Endothelial cell (in vitro differentiated cells): Measurements from ENCODE around the gene RAPGEF4. TPM values are rescaled to one million over a fixed set of nuclear protein-coding genes. Genes with fewer than 3 reads are reported as not detected.

Experiments used
- DNase-seq: peaks from one replicate; pipeline ENCODE4 v3.0.0; 2021; ENCODE audit warnings: low spot score
- H3K27ac Mint-ChIP-seq: one replicate; pipeline ENCODE4 v1.8.0; 2021; ENCODE audit warnings: mixed read lengths, inconsistent platforms; ENCODE audit not compliant: unreplicated experiment
- H3K27me3 Mint-ChIP-seq: one replicate; pipeline ENCODE4 v1.8.0; 2021; ENCODE audit warnings: mild to moderate bottlenecking, moderate library complexity, mixed read lengths, inconsistent platforms; ENCODE audit not compliant: unreplicated experiment
- H3K36me3 Mint-ChIP-seq: one replicate; pipeline ENCODE4 v1.8.0; 2021; ENCODE audit warnings: mild to moderate bottlenecking, low read depth, mixed read lengths, inconsistent platforms; ENCODE audit not compliant: unreplicated experiment
- H3K4me1 Mint-ChIP-seq: one replicate; pipeline ENCODE4 v1.8.0; 2021; ENCODE audit warnings: mild to moderate bottlenecking, mixed read lengths, inconsistent platforms; ENCODE audit not compliant: unreplicated experiment
- H3K4me3 Mint-ChIP-seq: one replicate; pipeline ENCODE4 v1.8.0; 2021; ENCODE audit warnings: mild to moderate bottlenecking, mixed read lengths, inconsistent platforms; ENCODE audit not compliant: unreplicated experiment
- H3K9me3 Mint-ChIP-seq: one replicate; pipeline ENCODE4 v1.8.0; 2021; ENCODE audit warnings: mixed read lengths, inconsistent platforms; ENCODE audit not compliant: unreplicated experiment
- CTCF ChIP-seq: fragments of 200-600 bp; sonication (generic); IDR thresholded peaks from one replicate; pipeline ENCODE4 v1.5.0; 2021; ENCODE audit warnings: antibody characterized with exemption; ENCODE audit not compliant: unreplicated experiment
- total RNA-seq: library from RNA; stranded (reverse); fragmentation: NEBNext Ultra II Directional; extraction: Animal tissue kit (Norgen Biotek cat#: 25700); gene quantifications from one replicate; pipeline ENCODE4 v1.2.1, GENCODE V29; 2021; ENCODE audit not compliant: unreplicated experiment

The RAPGEF4 gene
- total RNA-seq, 1 donor from 2014 or later = 7.5 TPM

- DNase-seq = no peak
- H3K27ac Mint-ChIP-seq = no peak overlapping the region
- H3K4me1 Mint-ChIP-seq = no peaks in the 10 kb centered on the region
- no peaks in the 10 kb centered on the region for H3K27me3 Mint-ChIP-seq
- no peaks in the 10 kb centered on the region for H3K36me3 Mint-ChIP-seq
- H3K4me3 Mint-ChIP-seq = no peak overlapping the region
- no peaks in the 10 kb centered on the region for H3K9me3 Mint-ChIP-seq
- no peak for TF ChIP-seq CTCF
These were observed 266.3 kb downstream of the RAPGEF4 start for GRCh38 chr2:173001664-173002604.

GRCh38 chr2:173002751-173003541 is 267.3 kb downstream of the RAPGEF4 start:
- no peaks in the 10 kb centered on the region for H3K36me3 Mint-ChIP-seq
- H3K4me1 Mint-ChIP-seq = no peaks in the 10 kb centered on the region
- H3K27me3 Mint-ChIP-seq = no peaks in the 10 kb centered on the region
- H3K27ac Mint-ChIP-seq = no peak overlapping the region
- no peaks in the 10 kb centered on the region for H3K9me3 Mint-ChIP-seq
- no peak for DNase-seq
- TF ChIP-seq CTCF = no peak
- H3K4me3 Mint-ChIP-seq = no peak overlapping the region

- H3K9me3 Mint-ChIP-seq = no peaks in the 10 kb centered on the region
- no peak for TF ChIP-seq CTCF
- H3K4me3 Mint-ChIP-seq = no peak overlapping the region
- DNase-seq = no peak
- no peaks in the 10 kb centered on the region for H3K4me1 Mint-ChIP-seq
- no peaks in the 10 kb centered on the region for H3K36me3 Mint-ChIP-seq
- H3K27ac Mint-ChIP-seq = no peak overlapping the region
- H3K27me3 Mint-ChIP-seq = no peaks in the 10 kb centered on the region
These were observed 273.1 kb downstream of the RAPGEF4 start for GRCh38 chr2:173008786-173009185.

GRCh38 chr2:173010233-173010632 is 274.6 kb downstream of the RAPGEF4 start:
- Mint-ChIP-seq H3K4me3 (no peak overlapping the region), H3K36me3 (no peaks in the 10 kb centered on the region), H3K27me3 (no peaks in the 10 kb centered on the region), H3K9me3 (no peaks in the 10 kb centered on the region), H3K4me1 (no peaks in the 10 kb centered on the region), H3K27ac (no peak overlapping the region)
- TF ChIP-seq CTCF = no peak
- no peak for DNase-seq
